Measurements from ENCODE around the gene EAPP. TPM values are rescaled to one million over a fixed set of nuclear protein-coding genes. Genes with fewer than 3 reads are reported as not detected.
"Not testable (repeated sequence)": the region's sequence is repeated elsewhere in the genome, so short reads cannot be mapped to it uniquely, and the experiment has no call there.

Gene EAPP
- total RNA-seq, 1 donor from 2014 or later: 39.8 TPM

DNA sequence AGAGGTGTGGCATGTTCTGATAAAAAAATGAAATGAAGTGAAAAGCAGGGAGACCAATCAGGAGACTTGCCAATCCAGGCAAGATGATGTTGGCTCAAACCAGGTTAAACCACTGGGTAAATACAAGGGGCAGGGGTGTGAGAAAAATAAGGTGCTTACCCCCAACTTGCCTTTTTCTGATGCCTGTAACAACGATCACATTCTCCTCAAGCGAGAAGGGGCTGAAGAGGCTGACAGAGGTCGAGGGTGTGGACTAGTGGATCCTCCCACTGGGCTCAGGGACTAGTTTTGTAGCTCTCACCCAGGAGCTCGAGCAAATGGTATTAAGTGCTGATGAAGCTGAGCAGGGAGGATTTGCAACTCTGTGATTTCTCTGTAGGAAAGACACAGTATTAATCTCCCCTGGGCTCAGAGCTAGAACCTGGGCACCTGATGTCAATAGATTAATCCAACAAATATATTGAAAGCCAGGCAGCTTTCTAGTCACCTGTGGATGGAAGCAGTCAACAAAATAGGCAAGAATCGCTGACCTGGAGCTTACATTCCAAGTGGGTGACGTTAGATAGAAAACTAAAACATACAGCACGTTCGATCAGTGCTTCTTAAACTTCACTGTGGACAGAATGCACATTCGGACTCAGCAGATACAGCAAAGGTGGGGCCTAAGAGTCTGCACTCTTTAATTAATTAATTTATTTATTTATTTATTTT lies 15.2 kb upstream of the EAPP start:
- Mint-ChIP-seq H3K9me3 (ENCODE audit: low read depth) (peaks cover 3% of the 10 kb centered on the region), H3K4me1 (ENCODE audit: low read depth) (peaks cover 12% of the 10 kb centered on the region), H3K27me3 (no peaks in the 10 kb centered on the region), H3K27ac (peak overlapping the region; percentile 93), H3K36me3 (ENCODE audit: insufficient read depth) (peaks cover 3% of the 10 kb centered on the region), H3K4me3 (ENCODE audit: low read depth) (peak overlapping the region; percentile 32)
- TF ChIP-seq, protein P1, sequence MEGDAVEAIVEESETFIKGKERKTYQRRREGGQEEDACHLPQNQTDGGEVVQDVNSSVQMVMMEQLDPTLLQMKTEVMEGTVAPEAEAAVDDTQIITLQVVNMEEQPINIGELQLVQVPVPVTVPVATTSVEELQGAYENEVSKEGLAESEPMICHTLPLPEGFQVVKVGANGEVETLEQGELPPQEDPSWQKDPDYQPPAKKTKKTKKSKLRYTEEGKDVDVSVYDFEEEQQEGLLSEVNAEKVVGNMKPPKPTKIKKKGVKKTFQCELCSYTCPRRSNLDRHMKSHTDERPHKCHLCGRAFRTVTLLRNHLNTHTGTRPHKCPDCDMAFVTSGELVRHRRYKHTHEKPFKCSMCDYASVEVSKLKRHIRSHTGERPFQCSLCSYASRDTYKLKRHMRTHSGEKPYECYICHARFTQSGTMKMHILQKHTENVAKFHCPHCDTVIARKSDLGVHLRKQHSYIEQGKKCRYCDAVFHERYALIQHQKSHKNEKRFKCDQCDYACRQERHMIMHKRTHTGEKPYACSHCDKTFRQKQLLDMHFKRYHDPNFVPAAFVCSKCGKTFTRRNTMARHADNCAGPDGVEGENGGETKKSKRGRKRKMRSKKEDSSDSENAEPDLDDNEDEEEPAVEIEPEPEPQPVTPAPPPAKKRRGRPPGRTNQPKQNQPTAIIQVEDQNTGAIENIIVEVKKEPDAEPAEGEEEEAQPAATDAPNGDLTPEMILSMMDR (IDR thresholded peaks at IDR 0.05; ENCODE audit: unreplicated experiment): no peak
- DNase-seq (ENCODE audit: low spot score, unreplicated experiment): no peak

DNA sequence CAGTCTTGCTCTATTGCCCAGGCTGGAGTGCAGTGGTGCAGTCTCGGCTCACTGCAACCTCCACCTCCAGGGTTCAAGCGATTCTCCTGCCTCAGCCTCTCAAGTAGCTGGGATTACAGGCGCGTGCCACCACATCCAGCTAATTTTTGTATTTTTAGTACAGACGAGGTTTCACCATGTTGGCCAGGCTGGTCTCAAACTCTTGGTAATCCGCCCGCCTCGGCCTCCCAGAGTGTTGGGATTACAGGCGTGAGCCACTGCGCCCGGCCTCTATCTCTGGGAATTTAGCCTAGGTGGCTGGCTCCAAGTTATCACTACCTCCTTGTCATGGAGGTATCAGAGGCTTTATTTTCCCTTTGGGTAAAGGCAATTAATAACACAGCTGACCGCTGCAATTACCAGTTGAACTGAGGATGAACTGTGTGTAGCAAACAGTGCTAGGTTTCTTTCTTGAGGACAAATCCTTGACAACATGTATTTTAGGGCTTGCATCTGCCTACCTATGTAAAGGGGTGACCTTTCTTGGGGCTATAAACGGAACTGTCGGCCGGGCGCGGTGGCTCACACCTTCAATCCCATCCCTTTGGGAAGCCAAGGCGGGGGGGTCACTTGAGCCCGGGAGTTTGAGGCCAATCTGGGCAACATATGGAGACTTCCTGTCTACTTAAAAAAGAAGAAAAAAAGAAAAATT lies 9.9 kb upstream of the EAPP start:
- not testable (repeated sequence) for DNase-seq (ENCODE audit: low spot score, unreplicated experiment); H3K27me3 Mint-ChIP-seq

DNA sequence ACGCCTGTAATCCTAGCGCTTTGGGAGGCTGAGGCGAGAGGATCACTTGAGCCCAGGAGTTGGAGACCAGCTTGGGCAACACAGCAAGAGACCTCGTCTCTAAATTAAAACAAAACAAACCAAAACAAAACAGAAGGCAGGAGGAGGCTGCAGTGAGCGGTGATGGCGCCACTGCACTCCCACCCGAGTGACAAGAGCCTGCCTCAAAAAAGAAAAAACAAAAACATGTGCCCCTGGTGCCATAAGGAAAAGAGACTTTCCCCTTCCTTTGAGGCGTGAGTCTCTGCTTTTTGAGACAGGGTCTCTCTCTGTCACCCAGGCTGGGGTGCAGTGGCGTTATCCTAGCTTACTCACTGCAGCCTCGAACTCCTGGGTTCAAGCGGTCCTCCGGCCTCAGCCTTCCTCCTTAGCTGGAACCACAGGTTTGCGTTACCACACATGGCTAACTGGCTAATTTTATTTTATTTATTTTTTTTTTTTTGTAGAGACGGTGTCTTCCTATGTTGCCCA lies 9.0 kb upstream of the EAPP start:
- Mint-ChIP-seq H3K27ac (no peak overlapping the region), H3K4me3 (ENCODE audit: low read depth) (no peak overlapping the region), H3K9me3 (ENCODE audit: low read depth) (peaks cover 3% of the 10 kb centered on the region), H3K27me3 (no peaks in the 10 kb centered on the region), H3K36me3 (ENCODE audit: insufficient read depth) (peaks cover 3% of the 10 kb centered on the region), H3K4me1 (ENCODE audit: low read depth) (peaks cover 2% of the 10 kb centered on the region)
- DNase-seq (ENCODE audit: low spot score, unreplicated experiment): no peak
- TF ChIP-seq, protein P1 (IDR thresholded peaks at IDR 0.05; ENCODE audit: unreplicated experiment): no peak

More for the DNA sequence above, 9.9 kb upstream of the EAPP start:
- H3K9me3 Mint-ChIP-seq (ENCODE audit: low read depth); H3K27ac Mint-ChIP-seq; H3K36me3 Mint-ChIP-seq (ENCODE audit: insufficient read depth); H3K4me1 Mint-ChIP-seq (ENCODE audit: low read depth): not testable (repeated sequence)
- H3K4me3 Mint-ChIP-seq (ENCODE audit: low read depth): peak overlapping the region; percentile 21

DNA sequence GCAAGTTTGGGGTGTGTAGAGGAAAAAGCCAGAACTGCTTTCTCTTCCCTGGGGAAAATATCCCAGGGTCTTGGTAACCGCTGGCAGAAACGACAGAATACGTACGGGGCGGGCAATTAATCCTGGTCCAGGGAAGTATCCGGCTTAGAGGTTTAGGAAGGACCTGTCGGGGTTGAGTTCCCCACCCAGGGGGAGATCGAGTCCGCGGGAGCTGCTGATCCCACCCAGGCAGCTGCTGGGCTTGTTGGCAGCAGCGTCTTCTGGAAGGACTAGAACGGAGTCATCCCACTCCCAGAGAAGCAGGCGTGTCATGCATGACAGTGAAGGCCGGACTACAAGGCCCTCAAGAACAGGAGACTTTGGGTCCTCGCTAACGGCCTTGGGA lies 7.6 kb upstream of the EAPP start:
- H3K4me3 Mint-ChIP-seq (ENCODE audit: low read depth); H3K27me3 Mint-ChIP-seq; H3K27ac Mint-ChIP-seq; H3K36me3 Mint-ChIP-seq (ENCODE audit: insufficient read depth); DNase-seq (ENCODE audit: low spot score, unreplicated experiment); H3K9me3 Mint-ChIP-seq (ENCODE audit: low read depth); H3K4me1 Mint-ChIP-seq (ENCODE audit: low read depth): not testable (repeated sequence)

DNA sequence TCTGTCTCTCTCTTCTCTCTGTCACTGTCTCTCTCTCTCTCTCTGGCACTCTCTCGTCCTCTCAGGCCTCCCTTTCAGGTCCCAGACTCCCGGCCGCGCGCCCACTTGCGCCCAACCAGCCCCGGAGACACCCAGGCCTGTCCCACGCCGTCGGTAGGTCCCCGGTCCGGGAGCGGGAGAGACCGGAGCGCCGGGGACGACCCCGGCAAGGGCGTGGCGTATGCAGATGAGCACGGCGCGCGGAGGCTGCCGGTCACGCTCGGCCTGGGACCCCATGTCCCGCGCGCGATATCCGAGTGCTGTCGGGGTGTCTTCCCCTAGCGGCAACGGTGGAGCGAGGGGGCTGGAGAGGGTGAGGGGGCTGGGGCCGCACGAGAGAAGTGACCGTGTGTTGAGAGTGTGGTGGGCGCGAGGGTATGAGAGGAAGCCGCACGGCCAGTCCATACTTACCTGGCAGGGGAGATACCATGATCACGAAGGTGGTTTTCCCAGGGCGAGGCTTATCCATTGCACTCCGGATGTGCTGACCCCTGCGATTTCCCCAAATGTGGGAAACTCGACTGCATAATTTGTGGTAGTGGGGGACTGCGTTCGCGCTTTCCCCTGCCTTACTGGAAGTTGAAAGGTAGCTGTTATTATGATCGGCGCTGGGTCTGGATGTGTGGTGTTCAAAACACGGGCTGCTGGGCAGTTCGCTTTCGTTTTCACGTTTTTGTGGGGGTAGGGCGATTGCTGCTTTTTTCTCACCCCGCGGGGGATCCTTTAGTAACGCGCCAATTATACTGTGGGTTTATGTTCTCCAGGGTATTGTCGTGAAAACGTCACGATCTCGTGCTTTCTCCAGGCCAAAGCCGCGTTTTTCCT lies 7.0 kb upstream of the EAPP start:
- H3K27ac Mint-ChIP-seq; H3K9me3 Mint-ChIP-seq (ENCODE audit: low read depth): not testable (repeated sequence)

DNA sequence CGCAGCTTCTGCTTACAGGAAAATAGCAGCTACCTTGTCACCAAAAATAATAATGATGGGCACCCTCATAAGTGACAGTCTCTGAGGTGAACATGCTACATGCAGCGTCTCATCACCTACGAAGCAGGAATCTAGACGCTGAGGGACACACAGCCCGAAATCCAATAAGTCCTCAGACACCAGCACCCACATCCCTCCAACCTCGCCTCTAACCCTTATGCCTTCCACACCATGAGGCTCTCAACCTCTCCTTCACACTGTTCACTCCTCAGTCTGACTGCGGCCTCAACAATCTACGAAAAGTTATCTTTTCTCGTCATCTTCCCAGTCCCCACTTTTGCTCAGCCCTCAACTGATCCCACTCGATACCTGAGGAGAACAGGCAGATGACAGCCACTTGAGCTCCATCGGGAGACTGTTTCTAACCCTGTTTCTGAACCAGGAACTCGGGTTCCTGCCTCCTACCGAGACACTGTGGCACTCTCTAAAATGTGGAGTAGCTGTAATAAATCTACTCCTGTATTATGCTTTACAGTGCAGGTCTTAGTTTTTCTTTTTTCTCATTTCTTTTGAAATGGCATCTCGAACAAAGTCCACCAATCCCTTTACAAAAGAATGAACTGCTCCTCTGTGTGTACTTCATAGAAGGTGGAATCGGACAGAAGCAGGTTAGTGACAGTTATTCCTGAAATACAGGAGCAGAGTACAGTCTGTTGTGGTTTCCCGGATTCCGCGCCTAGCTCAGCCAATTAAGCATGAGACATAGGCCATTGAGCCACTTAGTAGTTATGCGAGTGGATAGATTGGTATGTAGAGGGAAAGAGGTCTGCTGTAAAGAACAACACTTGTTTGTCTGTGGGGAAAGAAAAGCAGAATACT lies 919 bp upstream of the EAPP start:
- H3K27ac Mint-ChIP-seq: peak overlapping the region; percentile 100
- peaks cover 11% of the 10 kb centered on the region for H3K4me1 Mint-ChIP-seq (ENCODE audit: low read depth)
- not testable (repeated sequence) for H3K36me3 Mint-ChIP-seq (ENCODE audit: insufficient read depth); H3K9me3 Mint-ChIP-seq (ENCODE audit: low read depth); H3K27me3 Mint-ChIP-seq; DNase-seq (ENCODE audit: low spot score, unreplicated experiment)
- peak overlapping the region; percentile 97 for H3K4me3 Mint-ChIP-seq (ENCODE audit: low read depth)

More for the DNA sequence above, 7.0 kb upstream of the EAPP start:
- H3K36me3 Mint-ChIP-seq (ENCODE audit: insufficient read depth); H3K4me3 Mint-ChIP-seq (ENCODE audit: low read depth); DNase-seq (ENCODE audit: low spot score, unreplicated experiment); H3K27me3 Mint-ChIP-seq; H3K4me1 Mint-ChIP-seq (ENCODE audit: low read depth): not testable (repeated sequence)
